DND-41 (cell line): ENCODE results near the gene TALDO1.

Experiments used
- CTCF ChIP-seq: IDR thresholded peaks from 2 replicates; pipeline ENCODE4 v1.5.1; 2012; ENCODE audit warnings: borderline replicate concordance, low read length, moderate library complexity, mild to moderate bottlenecking; ENCODE audit not compliant: poor library complexity, severe bottlenecking; ENCODE audit errors: extremely low read depth
- EZH2 ChIP-seq: IDR thresholded peaks from 3 replicates; pipeline ENCODE4 v1.6.1; 2012; ENCODE audit warnings: borderline replicate concordance, low read depth, mild to moderate bottlenecking, moderate library complexity, low read length, inconsistent platforms; ENCODE audit not compliant: severe bottlenecking

DNA sequence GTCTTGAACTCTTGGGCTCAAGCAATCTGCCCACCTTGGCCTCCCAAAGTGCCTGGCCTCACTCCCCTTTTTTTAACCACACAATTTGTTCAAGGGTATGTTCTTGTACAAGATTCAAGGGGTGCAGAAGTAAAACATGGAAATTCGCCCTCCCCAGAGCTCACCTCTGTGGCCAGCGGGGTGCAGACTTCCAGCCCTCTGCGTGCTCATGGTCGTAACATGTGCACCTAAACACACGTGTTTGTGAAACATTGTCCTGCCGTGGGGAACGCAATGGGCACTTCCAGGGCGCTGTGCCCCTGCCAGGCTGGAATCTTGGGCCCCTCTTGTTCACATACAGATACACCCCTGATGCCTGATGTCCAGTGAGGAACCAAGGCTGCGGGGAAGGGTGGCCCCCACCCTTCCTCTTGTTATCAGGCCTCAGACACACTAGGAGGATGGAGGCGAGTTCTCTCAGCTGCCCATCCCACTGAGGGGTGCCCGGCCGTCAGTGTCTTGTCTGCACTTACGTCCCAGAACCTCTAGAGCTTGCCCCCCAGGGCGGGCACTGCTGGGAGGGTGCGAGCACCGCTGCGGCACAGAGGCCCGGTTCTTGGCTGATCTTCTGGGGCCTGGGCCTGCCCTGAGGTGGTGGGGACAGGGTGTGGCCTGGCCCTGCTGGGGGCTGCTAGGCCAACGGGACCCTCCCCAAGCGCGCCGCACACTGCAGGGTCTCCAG is 45.4 kb upstream of the TALDO1 start:
- TF ChIP-seq CTCF, result no peak
- no peak for TF ChIP-seq EZH2
